Osteocyte (in vitro differentiated cells): Measurements from ENCODE around the gene MAD2L1BP. TPM values are rescaled to one million over a fixed set of nuclear protein-coding genes. Genes with fewer than 3 reads are reported as not detected.
A peak's percentile ranks its signal among the peaks of the same experiment; 100 is the strongest.

Experiments used
- DNase-seq: peaks from one replicate; pipeline ENCODE4 v3.0.0; 2021; ENCODE audit warnings: mixed read lengths; ENCODE audit not compliant: unreplicated experiment; ENCODE audit errors: extremely low spot score
- H3K27ac Mint-ChIP-seq: one replicate; pipeline ENCODE4 v1.8.0; 2021; ENCODE audit warnings: mild to moderate bottlenecking, mixed read lengths; ENCODE audit not compliant: unreplicated experiment
- H3K27me3 Mint-ChIP-seq: one replicate; pipeline ENCODE4 v1.8.0; 2021; ENCODE audit warnings: mixed read lengths; ENCODE audit not compliant: unreplicated experiment
- H3K36me3 Mint-ChIP-seq: one replicate; pipeline ENCODE4 v1.8.0; 2021; ENCODE audit warnings: mixed read lengths; ENCODE audit not compliant: unreplicated experiment
- H3K4me1 Mint-ChIP-seq: one replicate; pipeline ENCODE4 v1.8.0; 2021; ENCODE audit warnings: mixed read lengths; ENCODE audit not compliant: unreplicated experiment
- H3K4me3 Mint-ChIP-seq: one replicate; pipeline ENCODE4 v1.8.0; 2021; ENCODE audit warnings: mild to moderate bottlenecking, moderate library complexity, mixed read lengths; ENCODE audit not compliant: unreplicated experiment
- H3K9me3 Mint-ChIP-seq: one replicate; pipeline ENCODE4 v1.8.0; 2021; ENCODE audit warnings: mixed read lengths; ENCODE audit not compliant: unreplicated experiment
- CTCF ChIP-seq: fragments of 200-600 bp; sonication (generic); IDR thresholded peaks from 2 replicates; pipeline ENCODE4 v1.5.0; 2021; ENCODE audit warnings: antibody characterized with exemption, mild to moderate bottlenecking, moderate library complexity
- total RNA-seq: library from RNA; stranded (reverse); gene quantifications from 2 replicates; pipeline ENCODE4 v1.2.1, GENCODE V29; 2021

Gene MAD2L1BP
- total RNA-seq, 1 donor from 2014 or later = 27.5 TPM

- peak; percentile 97 for TF ChIP-seq CTCF
- Mint-ChIP-seq H3K36me3 (peaks cover 7% of the 10 kb centered on the region), H3K4me3 (peak overlapping the region; percentile 22), H3K4me1 (peaks cover 21% of the 10 kb centered on the region), H3K27ac (no peak overlapping the region), H3K27me3 (no peaks in the 10 kb centered on the region), H3K9me3 (no peaks in the 10 kb centered on the region)
- peak; percentile 94 for DNase-seq
These were observed 31.9 kb downstream of the MAD2L1BP start for GRCh38 chr6:43667245-43668150.

DNA sequence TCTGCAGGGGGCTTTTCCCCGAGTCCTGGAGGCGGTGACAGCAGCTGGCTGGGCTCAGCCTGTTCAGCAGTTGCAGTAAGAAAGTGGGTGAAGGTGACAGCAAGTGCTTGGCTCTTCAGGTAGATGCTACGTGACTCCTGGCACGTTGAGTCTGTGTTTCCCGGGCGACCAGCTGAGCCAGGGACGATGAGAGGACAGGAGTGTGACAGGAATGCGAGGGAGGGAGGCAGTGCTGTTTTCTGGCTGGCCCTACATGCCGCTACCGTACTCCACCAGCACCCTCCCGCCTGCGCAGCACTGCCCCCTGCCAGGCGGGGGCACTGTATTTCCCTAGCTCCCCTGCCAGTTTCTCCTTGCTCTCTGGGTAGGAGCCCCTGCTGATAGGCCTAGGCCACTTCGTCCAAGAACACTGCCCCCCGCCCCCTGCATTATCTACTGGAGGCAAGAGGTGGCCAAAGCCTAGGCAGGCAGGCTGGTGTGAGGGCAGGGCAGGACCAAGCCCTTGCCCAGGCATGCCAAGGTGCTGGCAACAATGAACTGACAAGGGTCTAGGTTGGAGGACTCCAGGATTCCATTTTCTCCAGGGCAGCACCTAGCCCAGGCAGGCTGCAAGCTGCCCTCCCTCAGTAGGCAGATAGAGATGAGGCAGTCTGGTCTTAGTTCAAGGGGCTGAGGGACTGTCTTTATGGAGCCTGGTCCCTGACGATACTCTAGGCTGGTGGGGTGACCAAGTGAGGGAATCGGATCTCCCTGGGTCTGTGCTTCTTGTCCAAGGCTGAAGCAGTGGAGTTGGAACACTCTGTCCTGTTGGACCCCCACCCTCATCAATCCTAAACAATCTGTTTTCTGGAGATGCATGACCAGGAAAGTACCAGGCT is 32.8 kb downstream of the MAD2L1BP start:
- H3K4me1 Mint-ChIP-seq = peaks cover 21% of the 10 kb centered on the region
- DNase-seq = no peak
- H3K4me3 Mint-ChIP-seq = no peak overlapping the region
- no peaks in the 10 kb centered on the region for H3K9me3 Mint-ChIP-seq
- H3K27me3 Mint-ChIP-seq = no peaks in the 10 kb centered on the region
- H3K27ac Mint-ChIP-seq = no peak overlapping the region
- H3K36me3 Mint-ChIP-seq = peaks cover 13% of the 10 kb centered on the region
- peak; percentile 61 for TF ChIP-seq CTCF

DNA sequence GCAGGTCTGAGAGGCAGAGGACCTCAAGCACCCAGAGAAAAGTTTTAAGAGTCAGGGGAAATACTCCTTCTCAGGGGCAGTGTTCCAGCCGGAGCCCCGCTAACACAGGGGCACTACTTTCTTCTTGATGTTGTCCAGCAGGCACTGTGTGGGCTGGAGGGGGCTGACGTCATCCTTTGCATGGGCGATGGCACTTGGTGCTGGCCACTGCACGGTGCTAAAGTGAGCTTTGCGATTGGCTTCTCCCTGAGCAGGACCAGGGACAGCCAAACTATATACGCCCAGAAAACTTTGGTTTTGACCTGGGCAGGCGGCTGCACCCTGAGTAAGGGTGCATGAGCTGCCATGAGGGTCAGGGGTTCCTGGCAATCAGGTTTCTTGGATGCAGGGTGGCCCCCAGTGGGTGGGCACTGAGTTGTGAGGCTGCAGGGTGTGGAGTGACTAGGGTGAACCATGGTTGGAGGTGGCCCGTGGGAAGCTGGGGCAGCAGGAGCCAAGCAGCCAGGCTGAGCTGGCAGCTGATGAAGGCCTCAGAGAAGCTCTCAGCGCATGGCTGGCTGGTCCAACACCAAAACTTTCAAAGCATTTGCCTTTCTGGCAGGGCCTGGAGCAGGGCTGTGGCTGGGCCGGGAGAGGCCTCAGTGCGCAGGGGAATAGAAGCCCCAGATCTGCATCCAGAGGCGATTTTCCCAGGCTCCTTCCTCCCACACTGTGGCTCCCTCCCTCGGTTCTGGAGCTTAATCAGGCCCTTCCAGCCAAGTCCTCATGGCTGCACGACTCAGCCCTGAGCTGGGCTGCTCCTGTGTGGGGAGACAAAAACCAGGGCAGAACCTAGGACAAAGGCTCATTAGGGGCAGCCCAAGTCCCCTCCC is 33.6 kb downstream of the MAD2L1BP start:
- Mint-ChIP-seq H3K4me3 (no peak overlapping the region), H3K9me3 (no peaks in the 10 kb centered on the region), H3K36me3 (peaks cover 13% of the 10 kb centered on the region), H3K4me1 (peaks cover 21% of the 10 kb centered on the region), H3K27ac (no peak overlapping the region), H3K27me3 (no peaks in the 10 kb centered on the region)
- TF ChIP-seq CTCF = no peak
- DNase-seq = no peak

GRCh38 chr6:43669922-43670622 is 34.4 kb downstream of the MAD2L1BP start:
- H3K36me3 Mint-ChIP-seq = peaks cover 16% of the 10 kb centered on the region
- H3K27me3 Mint-ChIP-seq = no peaks in the 10 kb centered on the region
- no peak for TF ChIP-seq CTCF
- peaks cover 21% of the 10 kb centered on the region for H3K4me1 Mint-ChIP-seq
- DNase-seq = no peak
- no peak overlapping the region for H3K27ac Mint-ChIP-seq
- no peaks in the 10 kb centered on the region for H3K9me3 Mint-ChIP-seq
- no peak overlapping the region for H3K4me3 Mint-ChIP-seq
